Transverse colon (tissue), 4 donors: ENCODE data around the gene GRIP2.

Experiments
- CTCF ChIP-seq, 5 experiments: fragments of 200-600 bp in 3 of 5; fragments of 450-650 bp in 2 of 5; sonication (generic) in 3 of 5; IDR thresholded peaks; 1 replicate in 2 of 5; 2 replicates in 3 of 5; pipeline ENCODE4 v1.5.1; 2016 to 2017; ENCODE audit warnings: antibody characterized with exemption in 5 of 5, inconsistent platforms in 3 of 5, mild to moderate bottlenecking in 2 of 5, moderate library complexity in 1 of 5
- EP300 ChIP-seq: sonication (generic); formaldehyde crosslinking; IDR thresholded peaks from one replicate; pipeline ENCODE4 v1.6.1; 2017; ENCODE audit warnings: antibody characterized with exemption, low read depth
- POLR2A ChIP-seq: fragments of 450-650 bp; IDR thresholded peaks from one replicate; pipeline ENCODE4 v1.6.1; 2016; ENCODE audit warnings: antibody characterized with exemption, mild to moderate bottlenecking, moderate library complexity
- POLR2AphosphoS5 ChIP-seq, 3 donors: sonication (generic); formaldehyde crosslinking; IDR thresholded peaks; one replicate each; pipeline ENCODE4 v1.6.1; 2016; ENCODE audit warnings: antibody characterized with exemption in 3 of 3

- TF ChIP-seq POLR2A: no peak
- no peak for TF ChIP-seq CTCF (IDR thresholded peaks at IDR 0.05)
- no peak for TF ChIP-seq POLR2AphosphoS5 (IDR thresholded peaks at IDR 0.05)
- no peak for TF ChIP-seq EP300
Measured at GRCh38 chr3:14441240-14441919, 98.8 kb downstream of the GRIP2 start.
